Stimulated activated CD4-positive, alpha-beta T cell treated with anti-CD3 and anti-CD28 coated beads, Interleukin-1b, Interleukin-23, amount 100 ng/mL, for 4 hours (primary cell): ENCODE data around the gene TRMO.
A peak's percentile ranks its signal among the peaks of the same experiment; 100 is the strongest.
"Not testable (repeated sequence)": the region's sequence is repeated elsewhere in the genome, so short reads cannot be mapped to it uniquely, and the experiment has no call there.

Experiments used
- DNase-seq, 2 donors: peaks; one replicate each; pipeline ENCODE4 v3.0.0-alpha.2; 2020; ENCODE audit warnings: low read depth in 2 of 2

TRMO gene

GRCh38 chr9:97921959-97922724, at the start of gene TRMO:
TRMO (minus strand) TSS chr9:97922500; CDS start chr9:97922493, 7 bp downstream.
- DNase-seq = peak; percentile 98 to 99

GRCh38 chr9:97970165-97970564, 47.9 kb upstream of the TRMO start:
- DNase-seq = no peak

GRCh38 chr9:97969014-97969413, 46.7 kb upstream of the TRMO start:
- DNase-seq = no peak

GRCh38 chr9:97966493-97966892, 44.2 kb upstream of the TRMO start:
- DNase-seq = no peak

- no peak for DNase-seq
Measured at GRCh38 chr9:97964901-97965300, 42.6 kb upstream of the TRMO start.

DNA sequence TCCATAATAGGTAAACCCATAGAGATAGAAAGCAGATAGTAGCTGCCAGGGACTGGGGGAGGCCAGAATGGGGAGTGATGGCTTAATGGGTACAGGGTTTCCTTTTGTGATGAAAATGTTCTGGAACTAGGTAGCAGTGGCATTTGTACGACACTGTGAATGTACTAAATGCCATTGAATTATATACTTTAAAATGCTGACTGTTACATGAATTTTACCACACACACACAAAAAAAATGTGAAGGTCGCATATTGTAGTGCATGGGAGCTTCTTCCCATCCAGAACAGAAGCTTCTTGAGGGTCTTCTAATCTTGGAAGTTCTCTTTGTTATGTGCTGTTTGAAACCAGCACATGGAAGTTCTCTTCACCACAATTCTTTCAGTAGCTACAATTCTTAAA, 40.9 kb upstream of the TRMO start:
- no peak for DNase-seq

- no peak for DNase-seq
Measured at GRCh38 chr9:97962575-97962974, 40.3 kb upstream of the TRMO start.

- no peak for DNase-seq
Measured at GRCh38 chr9:97962136-97962535, 39.8 kb upstream of the TRMO start.

- no peak for DNase-seq
Measured at GRCh38 chr9:97961361-97961760, 39.1 kb upstream of the TRMO start.

- not testable (repeated sequence) for DNase-seq
Measured at GRCh38 chr9:97960678-97961328, 38.5 kb upstream of the TRMO start.

- DNase-seq = no peak
Measured at GRCh38 chr9:97959585-97959984, 37.3 kb upstream of the TRMO start.

- DNase-seq = no peak
Measured at GRCh38 chr9:97958812-97959511, 36.7 kb upstream of the TRMO start.

DNA sequence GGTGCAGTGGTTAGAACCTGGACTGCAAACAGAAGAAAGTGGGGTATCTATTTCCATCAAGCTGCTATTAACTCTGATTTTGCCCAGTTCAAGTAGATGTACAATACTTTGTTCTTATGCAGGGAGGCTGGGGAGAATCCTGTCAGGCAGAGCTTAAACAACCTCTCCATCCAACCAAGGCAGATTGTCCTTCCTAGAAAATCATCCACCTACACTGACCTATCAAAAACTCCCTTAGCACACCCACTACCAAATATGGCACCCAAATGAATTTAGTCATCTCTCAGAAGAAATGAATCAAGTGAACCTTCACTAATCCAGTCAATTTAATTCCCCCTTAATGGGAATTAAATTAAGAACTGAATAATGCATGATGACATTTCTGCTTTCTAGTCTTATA, 34.0 kb upstream of the TRMO start:
- no peak for DNase-seq

- peak; percentile 14 to 28 for DNase-seq
Measured at GRCh38 chr9:97954550-97954989, 32.3 kb upstream of the TRMO start.

- not testable (repeated sequence) for DNase-seq
Measured at GRCh38 chr9:97950873-97951272, 28.6 kb upstream of the TRMO start.

GRCh38 chr9:97947094-97947493, 24.8 kb upstream of the TRMO start:
- not testable (repeated sequence) for DNase-seq

DNA sequence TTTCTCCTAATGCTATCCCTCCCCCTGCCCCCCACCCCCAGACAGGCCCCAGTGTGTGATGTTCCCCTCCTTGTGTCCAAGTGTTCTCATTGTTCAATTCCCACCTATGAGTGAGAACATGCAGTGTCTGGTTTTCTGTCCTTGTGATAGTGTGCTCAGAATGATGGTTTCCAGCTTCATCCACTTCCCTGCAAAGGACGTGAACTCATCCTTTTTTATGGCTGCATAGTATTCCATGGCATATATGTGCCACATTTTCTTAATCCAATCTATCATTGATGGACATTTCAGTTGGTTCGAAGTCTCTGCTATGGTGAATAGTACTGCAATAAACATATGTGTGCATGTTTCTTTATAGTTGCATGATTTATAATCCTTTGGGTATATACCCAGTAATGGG, 23.2 kb upstream of the TRMO start:
- DNase-seq = not testable (repeated sequence)

DNA sequence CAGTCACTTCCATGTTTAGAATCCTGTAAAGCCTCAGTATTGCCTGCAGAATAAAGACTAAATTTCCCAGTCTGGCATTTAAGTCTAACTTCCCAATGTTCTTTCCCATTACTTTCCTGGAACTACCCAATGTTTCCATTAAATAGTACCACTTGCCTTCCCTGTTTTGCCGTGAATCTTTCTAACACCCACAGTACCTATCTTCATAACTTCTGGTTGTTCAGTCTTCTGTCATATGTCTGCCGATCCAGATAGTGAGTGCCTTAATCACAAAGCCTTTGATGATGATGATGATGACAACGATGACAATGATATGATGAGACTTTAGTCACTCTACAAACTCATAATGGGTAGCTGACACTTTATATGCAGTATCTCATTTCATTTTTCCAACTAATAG, 22.3 kb upstream of the TRMO start:
- no peak for DNase-seq

DNA sequence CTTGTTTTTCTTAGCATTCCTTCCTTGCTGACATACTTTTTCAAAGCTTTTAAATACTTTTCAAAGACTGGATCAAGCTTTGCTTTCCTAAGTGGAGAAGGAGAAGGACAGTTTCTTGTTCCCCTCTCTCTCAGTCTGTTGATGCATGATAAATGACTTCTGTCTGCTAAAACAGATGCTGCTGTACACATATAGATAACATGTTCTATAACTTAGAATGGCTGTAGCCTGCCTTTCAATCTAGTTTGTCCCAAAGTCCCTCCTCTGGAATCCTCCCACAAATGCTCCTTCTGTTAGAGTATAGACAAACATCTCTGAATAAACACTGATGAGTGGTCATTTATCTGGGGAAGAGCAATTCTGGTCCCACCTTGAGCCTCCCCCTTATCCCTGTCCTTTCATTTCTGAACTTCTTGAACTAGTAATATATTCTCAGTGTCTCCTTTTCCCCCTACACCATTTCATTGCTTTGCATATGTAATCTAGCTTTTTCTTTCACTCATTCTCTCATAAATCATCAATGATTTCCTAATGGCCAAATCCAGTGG, 21.1 kb upstream of the TRMO start:
- DNase-seq = no peak

DNA sequence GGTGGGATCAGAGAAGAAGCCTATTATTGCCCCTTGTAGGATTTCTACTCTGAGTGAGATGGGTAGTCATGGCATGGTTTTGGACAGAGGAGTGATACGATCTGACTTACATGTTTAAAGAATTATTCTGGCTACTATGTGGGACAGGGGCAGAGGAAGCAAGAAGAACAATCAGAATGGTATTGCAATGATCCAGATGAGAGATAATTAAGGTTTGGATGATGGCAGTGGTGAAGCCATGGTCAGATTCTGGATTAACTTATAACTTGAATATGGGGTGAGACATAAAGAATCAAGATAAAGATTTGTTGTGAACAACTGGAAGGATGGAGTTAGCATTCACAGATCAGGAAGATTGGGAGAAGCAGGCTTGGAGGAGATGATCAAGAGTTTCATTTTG, 19.0 kb upstream of the TRMO start:
- no peak for DNase-seq

GRCh38 chr9:97940741-97941140, 18.4 kb upstream of the TRMO start:
- DNase-seq = no peak

DNA sequence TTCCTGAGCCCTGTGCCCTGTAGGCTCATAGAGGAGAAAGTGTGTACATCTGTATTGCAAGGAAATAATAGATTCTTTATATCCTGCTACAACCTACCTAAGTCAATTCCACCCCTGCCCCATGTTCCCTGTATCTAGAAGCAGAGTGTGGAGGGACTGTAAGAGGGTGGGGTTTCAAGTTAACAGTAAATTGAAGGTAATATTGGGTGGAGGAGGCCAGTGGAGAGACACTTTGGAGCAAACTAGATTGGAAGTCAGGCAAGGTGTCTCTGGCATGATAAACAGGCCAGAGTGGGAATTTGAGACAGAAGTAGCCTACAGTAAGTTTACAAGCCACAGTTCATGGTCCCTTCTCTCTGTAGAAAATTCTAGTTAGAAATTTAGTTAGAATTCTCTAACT, 17.9 kb upstream of the TRMO start:
- no peak for DNase-seq
